Endothelial cell (in vitro differentiated cells): Measurements from ENCODE around the gene TTLL9. TPM values are rescaled to one million over a fixed set of nuclear protein-coding genes. Genes with fewer than 3 reads are reported as not detected.

Experiments used
- DNase-seq: peaks from one replicate; pipeline ENCODE4 v3.0.0; 2021; ENCODE audit warnings: low spot score
- H3K27ac Mint-ChIP-seq: one replicate; pipeline ENCODE4 v1.8.0; 2021; ENCODE audit warnings: mixed read lengths, inconsistent platforms; ENCODE audit not compliant: unreplicated experiment
- H3K27me3 Mint-ChIP-seq: one replicate; pipeline ENCODE4 v1.8.0; 2021; ENCODE audit warnings: mild to moderate bottlenecking, moderate library complexity, mixed read lengths, inconsistent platforms; ENCODE audit not compliant: unreplicated experiment
- H3K36me3 Mint-ChIP-seq: one replicate; pipeline ENCODE4 v1.8.0; 2021; ENCODE audit warnings: mild to moderate bottlenecking, low read depth, mixed read lengths, inconsistent platforms; ENCODE audit not compliant: unreplicated experiment
- H3K4me1 Mint-ChIP-seq: one replicate; pipeline ENCODE4 v1.8.0; 2021; ENCODE audit warnings: mild to moderate bottlenecking, mixed read lengths, inconsistent platforms; ENCODE audit not compliant: unreplicated experiment
- H3K4me3 Mint-ChIP-seq: one replicate; pipeline ENCODE4 v1.8.0; 2021; ENCODE audit warnings: mild to moderate bottlenecking, mixed read lengths, inconsistent platforms; ENCODE audit not compliant: unreplicated experiment
- H3K9me3 Mint-ChIP-seq: one replicate; pipeline ENCODE4 v1.8.0; 2021; ENCODE audit warnings: mixed read lengths, inconsistent platforms; ENCODE audit not compliant: unreplicated experiment
- CTCF ChIP-seq: fragments of 200-600 bp; sonication (generic); IDR thresholded peaks from one replicate; pipeline ENCODE4 v1.5.0; 2021; ENCODE audit warnings: antibody characterized with exemption; ENCODE audit not compliant: unreplicated experiment
- total RNA-seq: library from RNA; stranded (reverse); fragmentation: NEBNext Ultra II Directional; extraction: Animal tissue kit (Norgen Biotek cat#: 25700); gene quantifications from one replicate; pipeline ENCODE4 v1.2.1, GENCODE V29; 2021; ENCODE audit not compliant: unreplicated experiment

The TTLL9 gene
- total RNA-seq, 1 donor from 2014 or later: 0.46 TPM

GRCh38 chr20:31962761-31963160, 92.3 kb downstream of the TTLL9 start:
- TF ChIP-seq CTCF: no peak
- Mint-ChIP-seq H3K4me3 (no peak overlapping the region), H3K27me3 (peaks cover 2% of the 10 kb centered on the region), H3K9me3 (no peaks in the 10 kb centered on the region), H3K4me1 (peaks cover 8% of the 10 kb centered on the region), H3K27ac (no peak overlapping the region), H3K36me3 (no peaks in the 10 kb centered on the region)
- no peak for DNase-seq

GRCh38 chr20:31963889-31964288, 93.5 kb downstream of the TTLL9 start:
- H3K36me3 Mint-ChIP-seq: no peaks in the 10 kb centered on the region
- peaks cover 2% of the 10 kb centered on the region for H3K27me3 Mint-ChIP-seq
- no peak for DNase-seq
- no peak overlapping the region for H3K4me3 Mint-ChIP-seq
- peaks cover 8% of the 10 kb centered on the region for H3K4me1 Mint-ChIP-seq
- TF ChIP-seq CTCF: no peak
- no peaks in the 10 kb centered on the region for H3K9me3 Mint-ChIP-seq
- H3K27ac Mint-ChIP-seq: no peak overlapping the region

- no peak for TF ChIP-seq CTCF
- Mint-ChIP-seq H3K4me1 (peaks cover 7% of the 10 kb centered on the region), H3K4me3 (peak overlapping the region; percentile 64), H3K9me3 (no peaks in the 10 kb centered on the region), H3K36me3 (no peaks in the 10 kb centered on the region), H3K27me3 (peaks cover 5% of the 10 kb centered on the region), H3K27ac (no peak overlapping the region)
- no peak for DNase-seq
Measured at GRCh38 chr20:31966991-31967655, 96.7 kb downstream of the TTLL9 start.

- Mint-ChIP-seq H3K4me1 (peaks cover 4% of the 10 kb centered on the region), H3K9me3 (no peaks in the 10 kb centered on the region), H3K4me3 (peak within 1 kb of the TSS; percentile 91), H3K27ac (no peak within 1 kb of the TSS), H3K36me3 (no peaks in the 10 kb centered on the region), H3K27me3 (peaks cover 5% of the 10 kb centered on the region)
- TF ChIP-seq CTCF: no peak
- peak; percentile 22 for DNase-seq
Measured at GRCh38 chr20:31967830-31968249, 97.4 kb downstream of the TTLL9 start, which contains the start of gene XKR7. TSS of gene XKR7 (plus strand) at chr20:31968151. CDS start at chr20:31968176, 25 bp downstream.

- no peak for TF ChIP-seq CTCF
- Mint-ChIP-seq H3K9me3 (no peaks in the 10 kb centered on the region), H3K4me3 (peak overlapping the region; percentile 91), H3K27ac (no peak overlapping the region), H3K27me3 (peaks cover 5% of the 10 kb centered on the region), H3K4me1 (peaks cover 4% of the 10 kb centered on the region), H3K36me3 (no peaks in the 10 kb centered on the region)
- DNase-seq: peak; percentile 93
Measured at GRCh38 chr20:31968291-31969126, 98.1 kb downstream of the TTLL9 start.
